ENCODE results near the gene CDC26.

CDC26 gene

DNA sequence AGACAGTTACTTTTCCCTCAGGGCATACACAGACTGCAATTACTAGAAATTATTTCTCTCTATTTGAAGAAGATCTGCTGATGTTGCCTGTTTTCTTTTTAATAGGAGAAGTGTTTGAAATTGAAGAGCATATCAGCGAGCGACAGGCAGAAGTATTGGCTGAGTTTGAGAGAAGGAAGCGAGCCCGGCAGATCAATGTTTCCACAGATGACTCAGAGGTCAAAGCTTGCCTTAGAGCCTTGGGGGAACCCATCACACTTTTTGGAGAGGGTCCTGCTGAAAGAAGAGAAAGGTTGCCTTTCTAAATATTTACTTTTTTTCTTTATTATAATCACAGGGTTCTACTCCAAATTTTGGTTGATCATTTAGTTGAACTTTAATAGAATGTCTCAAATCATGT is 3.5 kb upstream of the CDC26 start:
- peaks cover 34% of the 10 kb centered on the region for H3K36me3 ChIP-seq (replicated peaks; ENCODE audit: insufficient read depth, low read length)
- TF ChIP-seq EZH2 (optimal IDR thresholded peaks at IDR 0.05; ENCODE audit: low read depth, low read length) (no peak), EZH2phosphoT487 (IDR thresholded peaks at IDR 0.05; ENCODE audit: low read length) (no peak)
- TF ChIP-seq, protein P1, sequence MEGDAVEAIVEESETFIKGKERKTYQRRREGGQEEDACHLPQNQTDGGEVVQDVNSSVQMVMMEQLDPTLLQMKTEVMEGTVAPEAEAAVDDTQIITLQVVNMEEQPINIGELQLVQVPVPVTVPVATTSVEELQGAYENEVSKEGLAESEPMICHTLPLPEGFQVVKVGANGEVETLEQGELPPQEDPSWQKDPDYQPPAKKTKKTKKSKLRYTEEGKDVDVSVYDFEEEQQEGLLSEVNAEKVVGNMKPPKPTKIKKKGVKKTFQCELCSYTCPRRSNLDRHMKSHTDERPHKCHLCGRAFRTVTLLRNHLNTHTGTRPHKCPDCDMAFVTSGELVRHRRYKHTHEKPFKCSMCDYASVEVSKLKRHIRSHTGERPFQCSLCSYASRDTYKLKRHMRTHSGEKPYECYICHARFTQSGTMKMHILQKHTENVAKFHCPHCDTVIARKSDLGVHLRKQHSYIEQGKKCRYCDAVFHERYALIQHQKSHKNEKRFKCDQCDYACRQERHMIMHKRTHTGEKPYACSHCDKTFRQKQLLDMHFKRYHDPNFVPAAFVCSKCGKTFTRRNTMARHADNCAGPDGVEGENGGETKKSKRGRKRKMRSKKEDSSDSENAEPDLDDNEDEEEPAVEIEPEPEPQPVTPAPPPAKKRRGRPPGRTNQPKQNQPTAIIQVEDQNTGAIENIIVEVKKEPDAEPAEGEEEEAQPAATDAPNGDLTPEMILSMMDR (IDR thresholded peaks at IDR 0.05; ENCODE audit: low read length) = no peak
- H4K20me1 ChIP-seq (ENCODE audit: insufficient read depth, low read length) = no peaks in the 10 kb centered on the region
- peaks cover 9% of the 10 kb centered on the region for H3K4me1 ChIP-seq (ENCODE audit: low read length)
- H3K4me3 ChIP-seq (ENCODE audit: low read length) = no peak overlapping the region
- peaks cover 68% of the 10 kb centered on the region for H3K79me2 ChIP-seq (ENCODE audit: low read length)
- H3K27ac ChIP-seq (ENCODE audit: low read length) = no peak overlapping the region
- H3K9me3 ChIP-seq (replicated peaks; ENCODE audit: insufficient read depth, low read length) = no peaks in the 10 kb centered on the region
- no peak for DNase-seq
- H3K9me2 ChIP-seq (replicated peaks; ENCODE audit: insufficient read depth, low read length) = no peaks in the 10 kb centered on the region
- peaks cover 6% of the 10 kb centered on the region for H3F3A ChIP-seq (ENCODE audit: insufficient read depth, low read length)
- no peak overlapping the region for H3K4me2 ChIP-seq (ENCODE audit: low read depth, low read length)
- H3K27me3 ChIP-seq (replicated peaks; ENCODE audit: insufficient read depth, low read length) = no peaks in the 10 kb centered on the region
- no peak overlapping the region for H3K9ac ChIP-seq (ENCODE audit: low read length)
- H2AFZ ChIP-seq (ENCODE audit: low read length) = no peak overlapping the region

DNA sequence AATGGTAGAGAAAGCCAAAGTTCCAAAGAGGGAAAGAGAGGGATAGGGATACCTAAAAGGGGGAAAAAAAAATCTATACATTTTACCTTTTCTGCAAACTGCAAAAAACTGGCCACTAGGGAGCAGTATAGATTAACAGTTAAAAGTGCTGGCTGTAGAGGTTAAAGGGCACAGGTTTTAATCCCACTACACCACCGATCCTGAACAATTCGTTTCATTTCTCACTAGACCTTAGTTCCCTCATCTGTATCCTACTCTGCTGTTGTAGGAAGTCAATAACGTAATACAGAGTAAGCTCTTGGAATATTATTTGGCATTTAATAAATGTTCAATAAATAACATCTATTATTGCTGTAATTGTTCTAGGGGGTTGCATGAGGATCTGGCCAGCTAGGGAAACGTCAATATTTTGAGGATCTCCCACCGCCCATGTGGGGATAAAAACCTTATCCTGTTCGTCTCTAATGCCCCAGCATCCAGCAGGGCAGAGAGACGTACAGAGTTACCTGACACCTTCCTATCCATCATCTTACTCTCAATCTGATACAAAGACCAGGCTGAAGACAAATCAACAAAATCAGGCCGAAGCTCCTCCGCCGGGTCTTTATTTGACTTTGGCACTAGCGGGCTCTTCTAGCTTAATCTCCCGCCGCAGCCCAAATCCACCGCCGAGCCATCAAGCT is 757 bp downstream of the CDC26 start:
- Histone ChIP-seq H3F3A (ENCODE audit: insufficient read depth, low read length) (peaks cover 6% of the 10 kb centered on the region), H3K4me2 (ENCODE audit: low read depth, low read length) (peak overlapping the region; percentile 85), H4K20me1 (ENCODE audit: insufficient read depth, low read length) (no peaks in the 10 kb centered on the region), H3K27ac (ENCODE audit: low read length) (peak overlapping the region; percentile 80), H3K4me1 (ENCODE audit: low read length) (peaks cover 10% of the 10 kb centered on the region), H3K9me3 (replicated peaks; ENCODE audit: insufficient read depth, low read length) (no peaks in the 10 kb centered on the region), H3K9me2 (replicated peaks; ENCODE audit: insufficient read depth, low read length) (no peaks in the 10 kb centered on the region), H3K27me3 (replicated peaks; ENCODE audit: insufficient read depth, low read length) (no peaks in the 10 kb centered on the region), H3K79me2 (ENCODE audit: low read length) (peaks cover 57% of the 10 kb centered on the region), H3K4me3 (ENCODE audit: low read length) (peak overlapping the region; percentile 98), H2AFZ (ENCODE audit: low read length) (peak overlapping the region; percentile 84), H3K9ac (ENCODE audit: low read length) (peak overlapping the region; percentile 93), H3K36me3 (replicated peaks; ENCODE audit: insufficient read depth, low read length) (peaks cover 6% of the 10 kb centered on the region; the same call in 1 of the 2 replicates)
- TF ChIP-seq EZH2 (optimal IDR thresholded peaks at IDR 0.05; ENCODE audit: low read depth, low read length) (no peak), EZH2phosphoT487 (IDR thresholded peaks at IDR 0.05; ENCODE audit: low read length) (no peak)
- TF ChIP-seq, protein P1 (IDR thresholded peaks at IDR 0.05; ENCODE audit: low read length) = peak; percentile 75
- peak; percentile 74 for DNase-seq

DNA sequence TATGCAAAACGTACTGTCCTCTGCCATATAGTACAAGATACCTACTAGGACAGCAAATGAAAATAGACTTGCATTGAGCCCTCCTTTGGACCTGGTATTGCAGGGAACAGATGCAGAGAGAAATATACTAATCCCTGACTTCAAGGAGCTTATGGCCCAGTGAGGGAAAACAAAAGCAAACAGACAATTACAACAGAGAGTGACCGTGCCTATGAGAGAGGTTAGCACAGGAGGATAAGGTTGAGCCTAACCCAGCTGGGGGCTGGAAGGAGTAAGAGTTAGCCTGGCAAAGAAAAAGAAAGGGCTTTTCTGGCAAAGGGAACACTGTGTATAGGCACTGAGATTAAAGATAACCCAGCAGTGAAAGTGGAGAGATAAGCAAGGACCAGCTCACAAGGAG is 5.5 kb downstream of the CDC26 start:
- Histone ChIP-seq H3K79me2 (ENCODE audit: low read length) (peaks cover 13% of the 10 kb centered on the region), H3K4me2 (ENCODE audit: low read depth, low read length) (no peak overlapping the region), H3K4me3 (ENCODE audit: low read length) (no peak overlapping the region), H3K9me3 (replicated peaks; ENCODE audit: insufficient read depth, low read length) (no peaks in the 10 kb centered on the region), H4K20me1 (ENCODE audit: insufficient read depth, low read length) (no peaks in the 10 kb centered on the region), H3K36me3 (replicated peaks; ENCODE audit: insufficient read depth, low read length) (0 out of 2 replicates have a peak, but pooled peaks cover 4% of the 10 kb centered on the region), H2AFZ (ENCODE audit: low read length) (no peak overlapping the region), H3K4me1 (ENCODE audit: low read length) (peaks cover 6% of the 10 kb centered on the region; the same call in 1 of the 2 replicates), H3F3A (ENCODE audit: insufficient read depth, low read length) (peaks cover 4% of the 10 kb centered on the region), H3K9ac (ENCODE audit: low read length) (no peak overlapping the region), H3K27ac (ENCODE audit: low read length) (no peak overlapping the region), H3K27me3 (replicated peaks; ENCODE audit: insufficient read depth, low read length) (no peaks in the 10 kb centered on the region), H3K9me2 (replicated peaks; ENCODE audit: insufficient read depth, low read length) (no peaks in the 10 kb centered on the region)
- no peak for DNase-seq
- TF ChIP-seq, protein P1 (IDR thresholded peaks at IDR 0.05; ENCODE audit: low read length) = no peak
- no peak for TF ChIP-seq EZH2 (optimal IDR thresholded peaks at IDR 0.05; ENCODE audit: low read depth, low read length)
- no peak for TF ChIP-seq EZH2phosphoT487 (IDR thresholded peaks at IDR 0.05; ENCODE audit: low read length)
